Muscle of back (tissue), 11 donors: Measurements from ENCODE around the gene TBC1D16. TPM values are rescaled to one million over a fixed set of nuclear protein-coding genes. Genes with fewer than 3 reads are reported as not detected.
A peak's percentile ranks its signal among the peaks of the same experiment; 100 is the strongest.
"Not testable (repeated sequence)": the region's sequence is repeated elsewhere in the genome, so short reads cannot be mapped to it uniquely, and the experiment has no call there.

Experiments used
- DNase-seq, 3 donors: peaks; one replicate each; pipeline versions ENCODE4 v3.0.0 to v3.0.0-alpha.2; 2013
- polyA plus RNA-seq, 10 donors: library from polyadenylated mRNA; unstranded; fragments of 120-200 nt; gene quantifications; one replicate each; pipeline ENCODE4 v1.2.1, GENCODE V29; 2013; ENCODE audit not compliant: insufficient read length in 10 of 10

TBC1D16 gene
- polyA plus RNA-seq, 10 donors: 25.0 to 38.9 (median 29.8) TPM

DNA sequence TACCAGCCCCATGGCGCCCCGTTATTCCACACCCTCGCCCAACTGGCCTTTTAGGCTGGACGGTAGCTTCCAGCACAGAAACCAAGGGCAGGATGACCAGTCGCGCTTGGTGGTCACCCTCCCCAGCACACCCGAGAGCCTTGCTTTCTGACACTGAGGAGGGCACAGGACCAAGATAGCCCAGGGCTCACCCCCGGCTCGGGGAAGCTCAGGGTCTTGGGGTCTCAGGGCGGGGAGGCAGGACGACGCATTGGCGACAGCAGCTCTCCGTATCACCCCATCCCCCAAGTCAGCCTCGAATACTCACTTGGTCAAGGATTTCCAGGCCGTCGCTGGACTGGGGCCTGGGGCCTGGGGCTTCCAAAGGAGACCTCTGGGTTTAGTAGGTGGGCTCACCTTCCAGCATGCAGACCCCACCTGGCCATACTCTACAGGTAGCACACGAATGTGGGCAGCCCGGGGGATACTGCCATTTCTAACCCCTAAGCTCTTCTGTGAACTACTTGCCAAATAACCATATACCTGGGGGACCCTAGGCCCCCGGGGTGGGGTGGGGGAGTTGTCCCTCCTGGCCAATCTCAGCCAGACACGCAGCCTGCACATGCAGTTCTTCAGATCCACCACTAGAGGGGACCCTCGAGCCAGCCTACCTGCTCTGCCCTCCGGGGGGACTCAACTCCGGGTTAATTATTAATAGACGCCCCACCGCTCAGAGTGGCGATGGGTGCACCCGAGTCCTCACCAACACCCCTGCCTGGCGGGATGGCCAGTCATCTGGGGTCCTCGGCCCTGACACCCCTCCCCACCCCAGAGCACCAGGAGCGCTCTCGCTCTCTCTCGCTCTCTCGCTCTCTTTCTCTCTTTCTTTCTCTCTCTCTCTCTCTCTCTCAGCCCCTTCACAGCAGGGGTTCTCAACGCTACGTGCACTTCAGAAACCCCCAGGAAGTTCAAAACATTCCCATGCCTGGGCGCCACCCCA lies 30.0 kb downstream of the TBC1D16 start:
- DNase-seq: peak in 1 of 3 donors; percentile 58

DNA sequence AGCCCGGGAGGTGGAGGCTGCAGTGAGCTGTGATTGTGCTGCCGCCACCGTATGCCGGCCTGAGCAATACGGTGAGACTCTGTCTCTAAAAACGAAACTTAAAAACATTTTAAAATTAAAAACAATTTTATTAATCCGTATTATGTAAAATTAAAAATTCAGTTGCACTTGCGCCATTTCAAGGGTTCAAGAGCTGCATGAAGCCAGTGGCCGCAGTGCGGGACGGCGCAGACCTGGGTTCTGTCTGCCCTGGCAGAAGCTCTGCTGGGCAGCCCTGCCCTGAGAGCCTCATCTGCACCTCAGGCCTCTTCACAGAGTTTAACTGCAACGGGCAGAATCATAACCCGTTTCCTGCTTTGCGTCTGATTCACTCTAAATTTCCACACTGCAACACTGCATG lies 31.7 kb downstream of the TBC1D16 start:
- DNase-seq: no peak

DNA sequence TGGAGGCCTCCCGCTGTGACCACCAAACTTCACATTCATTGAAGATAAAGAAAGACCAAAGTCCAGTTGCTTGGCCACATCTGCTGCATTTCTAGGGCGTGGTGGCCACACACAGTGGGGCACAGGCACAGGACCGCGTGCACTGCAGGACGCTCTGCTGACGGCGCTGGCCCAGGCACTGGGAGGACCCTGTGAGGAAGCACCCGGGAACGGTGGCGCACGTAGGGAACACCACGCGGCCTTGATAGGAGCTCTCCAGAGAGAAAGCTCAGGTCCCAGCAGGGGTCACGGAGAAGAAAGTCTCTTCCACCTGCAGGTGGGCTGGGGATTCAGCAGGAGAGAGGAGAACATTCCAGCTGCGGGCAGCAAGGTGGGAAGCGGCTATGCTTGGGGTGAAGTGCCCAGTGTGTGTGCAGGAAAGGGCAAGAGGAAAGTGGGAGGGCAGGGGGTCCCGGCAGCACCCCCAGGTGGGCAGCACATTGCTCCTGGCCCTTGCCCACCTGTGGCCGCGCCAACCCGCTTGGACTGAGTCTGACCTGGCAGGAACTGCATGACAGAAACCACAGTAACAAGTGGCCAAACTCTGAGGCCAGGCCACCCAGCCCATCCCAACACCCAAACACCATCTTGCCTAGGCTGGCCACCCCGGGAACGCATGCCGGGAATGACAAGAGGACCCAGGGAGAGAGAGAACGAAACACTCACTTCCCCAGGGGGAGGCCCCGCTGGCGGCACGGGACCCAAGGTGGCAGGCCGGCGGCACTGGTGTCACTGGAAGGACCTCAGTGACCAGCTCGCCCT lies 32.8 kb downstream of the TBC1D16 start:
- DNase-seq: no peak

DNA sequence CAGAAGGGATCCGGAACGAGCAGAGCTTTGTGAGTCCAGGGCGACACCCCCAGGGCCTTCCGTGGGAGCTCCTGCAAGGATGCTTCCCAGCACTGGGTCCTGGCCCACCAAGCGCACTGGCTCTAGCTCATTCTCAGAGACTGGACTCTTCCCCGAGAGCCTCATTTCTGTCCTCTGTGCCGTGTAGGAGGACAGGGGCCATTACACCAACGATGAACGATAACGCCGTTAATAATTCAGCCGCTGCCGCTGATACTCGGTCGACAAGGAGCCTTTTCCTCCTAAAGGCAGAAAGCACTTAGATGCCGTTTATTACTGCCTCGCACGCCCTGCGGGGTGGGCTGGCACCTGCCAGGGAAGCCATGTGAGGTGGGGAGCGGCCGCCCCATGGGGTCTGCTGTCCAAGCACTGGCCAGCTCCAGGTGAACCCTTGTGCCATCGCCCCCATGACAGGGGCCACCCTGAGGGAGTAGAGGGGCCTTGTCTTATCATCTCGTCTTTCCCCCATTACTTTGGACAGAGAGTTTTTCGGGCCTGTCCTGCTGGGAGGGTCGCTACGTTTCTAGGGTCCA lies 33.5 kb downstream of the TBC1D16 start:
- DNase-seq: no peak

DNA sequence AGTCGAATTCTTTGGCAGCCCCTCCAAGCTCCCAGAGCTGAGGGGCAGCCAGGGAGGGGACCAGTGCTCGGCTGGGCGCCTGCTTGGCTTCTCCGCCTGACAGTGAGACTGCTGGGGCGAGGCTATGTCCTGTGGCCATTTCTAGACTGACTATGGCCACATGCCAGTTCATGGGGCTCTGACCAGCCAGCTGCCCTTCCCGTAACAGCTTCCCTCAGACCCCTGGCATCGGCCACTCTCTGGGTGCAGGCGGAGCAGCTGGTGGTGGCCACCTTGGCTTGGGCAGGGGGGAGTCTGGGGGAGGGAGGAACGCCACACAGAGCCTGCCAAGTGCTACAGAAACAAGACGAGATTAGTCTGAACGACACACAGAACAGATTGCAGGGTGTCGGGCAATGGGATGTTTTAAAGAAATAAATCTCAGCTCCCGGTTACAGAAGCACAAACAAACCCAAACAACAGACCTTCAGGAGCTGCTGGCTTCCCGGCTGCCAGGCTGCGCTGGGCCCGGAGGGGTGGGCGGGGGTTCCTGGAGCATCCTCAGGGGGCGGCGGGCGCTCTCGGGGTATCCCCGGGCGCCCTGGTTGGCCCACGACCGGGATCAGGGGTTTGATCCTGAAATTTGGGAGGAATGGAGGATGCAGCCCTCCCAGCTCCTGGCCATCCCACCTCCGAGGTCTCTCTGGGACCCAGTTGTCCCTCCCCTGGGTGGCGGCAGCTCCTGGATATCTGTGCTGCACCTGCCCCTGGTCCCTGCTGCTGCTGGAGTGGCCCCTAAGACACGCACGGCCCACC lies 34.5 kb downstream of the TBC1D16 start:
- DNase-seq: peak in 2 of 3 donors; percentile 56 to 72

DNA sequence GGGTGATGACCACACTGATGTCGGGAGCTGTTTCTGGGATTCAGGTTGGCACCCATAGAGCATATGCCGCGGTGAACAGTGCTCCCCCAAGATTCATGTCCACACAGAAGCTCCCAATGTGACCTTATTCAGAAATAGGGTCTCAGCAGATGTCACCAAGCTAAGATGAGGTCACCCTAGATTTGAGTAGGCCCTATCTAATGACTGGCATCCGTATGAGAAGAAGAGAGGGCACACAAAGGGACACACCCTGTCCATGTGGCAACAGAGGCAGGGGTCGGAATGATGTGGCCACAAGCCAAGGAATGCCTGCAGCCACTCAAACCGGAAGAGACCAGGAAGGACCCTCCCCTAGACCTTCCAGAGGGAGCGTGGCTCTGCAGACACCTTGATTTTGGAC lies 35.5 kb downstream of the TBC1D16 start:
- no peak for DNase-seq

DNA sequence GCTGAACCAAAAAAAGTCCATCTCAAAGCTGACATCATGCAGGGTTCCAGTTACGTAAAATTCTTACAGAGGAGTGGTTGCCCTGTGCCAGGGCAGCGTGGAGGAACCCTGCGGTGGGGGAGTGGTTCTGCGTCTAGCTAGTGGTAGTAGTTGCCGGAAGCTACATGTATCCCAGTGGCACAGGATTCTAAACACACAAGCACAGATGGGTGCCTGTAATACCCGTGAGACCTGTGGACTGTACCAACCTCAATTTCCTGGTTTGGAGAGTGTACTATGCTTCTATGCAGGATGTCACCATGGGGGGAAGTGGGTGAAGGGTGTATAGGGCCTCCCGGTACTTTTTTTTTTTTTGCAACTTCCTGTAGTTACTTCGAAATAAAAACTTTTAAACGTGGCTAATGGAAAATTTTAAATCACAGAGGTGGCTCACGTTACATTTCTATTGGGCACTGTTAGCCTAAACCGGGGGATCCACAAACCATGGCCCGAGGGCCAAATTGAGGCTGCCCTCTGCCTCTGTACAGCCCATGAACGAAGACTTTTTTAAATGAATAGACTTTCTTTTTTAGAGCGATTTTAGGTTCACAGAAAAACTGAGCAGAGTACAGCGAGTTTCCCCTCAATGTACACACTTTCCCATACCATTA lies 38.5 kb downstream of the TBC1D16 start:
- DNase-seq: no peak

DNA sequence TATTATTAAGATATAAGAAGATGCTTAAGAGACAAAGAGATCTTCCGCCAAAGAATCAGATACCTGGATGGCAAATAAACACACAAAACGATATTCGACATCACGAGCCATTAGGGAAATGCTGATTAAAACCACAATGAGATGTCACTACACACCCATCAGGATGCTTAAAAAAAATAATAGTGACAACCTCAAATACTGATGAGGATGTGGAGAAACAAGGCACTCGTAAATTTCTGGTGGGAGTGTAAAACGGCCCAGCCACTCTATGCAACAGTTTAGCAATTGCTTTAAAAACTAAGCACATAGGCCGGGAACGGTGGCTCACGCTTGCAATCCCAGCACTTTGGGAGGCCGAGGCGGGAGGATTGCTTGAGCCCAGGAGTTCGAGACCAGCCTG lies 39.4 kb downstream of the TBC1D16 start:
- no peak for DNase-seq

DNA sequence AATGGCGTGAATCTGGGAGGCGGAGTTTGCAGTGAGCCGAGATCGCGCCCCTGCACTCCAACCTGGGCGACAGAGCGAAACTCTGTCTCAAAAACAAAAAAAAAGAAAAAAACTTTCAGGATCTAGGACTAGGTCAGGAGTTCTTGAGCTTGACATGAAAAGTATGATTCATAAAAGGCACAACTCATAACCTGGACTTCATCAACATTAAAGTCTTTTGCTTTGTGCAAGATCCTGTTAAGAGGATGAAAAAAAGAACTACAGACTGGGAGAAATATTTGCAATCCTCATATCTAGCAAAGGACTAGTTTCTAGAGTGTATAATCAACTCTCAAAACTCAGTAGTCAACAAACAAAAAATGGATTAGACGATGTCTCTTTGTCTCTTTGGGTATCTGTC lies 40.0 kb downstream of the TBC1D16 start:
- DNase-seq: no peak

DNA sequence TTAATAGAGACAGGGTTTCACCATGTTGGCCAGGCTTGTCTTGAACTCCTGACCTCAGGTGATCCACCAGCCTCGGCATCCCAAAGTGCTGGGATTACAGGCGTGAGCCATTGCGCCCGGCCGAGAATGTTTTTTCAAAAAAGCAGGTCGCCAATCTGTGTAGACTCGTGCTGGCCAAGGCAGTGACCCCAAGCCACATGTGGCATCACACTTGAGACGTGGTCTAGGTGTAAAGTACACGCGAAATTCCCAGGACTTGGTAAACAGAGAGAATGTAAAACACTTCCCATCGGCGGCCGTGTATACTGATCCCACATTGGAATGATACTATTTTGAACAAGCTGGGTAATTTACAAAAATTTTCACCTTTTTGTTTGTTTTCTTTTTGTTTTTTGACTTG lies 41.1 kb downstream of the TBC1D16 start:
- no peak for DNase-seq

DNA sequence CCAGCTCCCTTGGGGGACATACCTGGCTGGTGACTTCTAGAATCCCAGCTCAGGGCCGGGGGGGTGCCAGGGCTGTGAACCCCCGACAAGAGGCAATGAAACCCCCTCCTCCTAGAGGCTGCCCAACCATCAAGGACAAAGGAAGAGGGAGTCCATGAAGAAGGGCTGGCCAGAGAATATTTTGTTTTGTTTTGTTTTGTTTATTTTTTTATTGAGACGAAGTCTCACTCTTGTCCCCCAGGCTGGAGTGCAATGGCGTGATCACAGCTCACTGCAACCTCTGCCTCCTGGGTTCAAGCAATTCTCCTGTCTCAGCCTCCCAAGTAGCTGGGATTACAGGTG lies 41.5 kb downstream of the TBC1D16 start:
- not testable (repeated sequence) for DNase-seq

DNA sequence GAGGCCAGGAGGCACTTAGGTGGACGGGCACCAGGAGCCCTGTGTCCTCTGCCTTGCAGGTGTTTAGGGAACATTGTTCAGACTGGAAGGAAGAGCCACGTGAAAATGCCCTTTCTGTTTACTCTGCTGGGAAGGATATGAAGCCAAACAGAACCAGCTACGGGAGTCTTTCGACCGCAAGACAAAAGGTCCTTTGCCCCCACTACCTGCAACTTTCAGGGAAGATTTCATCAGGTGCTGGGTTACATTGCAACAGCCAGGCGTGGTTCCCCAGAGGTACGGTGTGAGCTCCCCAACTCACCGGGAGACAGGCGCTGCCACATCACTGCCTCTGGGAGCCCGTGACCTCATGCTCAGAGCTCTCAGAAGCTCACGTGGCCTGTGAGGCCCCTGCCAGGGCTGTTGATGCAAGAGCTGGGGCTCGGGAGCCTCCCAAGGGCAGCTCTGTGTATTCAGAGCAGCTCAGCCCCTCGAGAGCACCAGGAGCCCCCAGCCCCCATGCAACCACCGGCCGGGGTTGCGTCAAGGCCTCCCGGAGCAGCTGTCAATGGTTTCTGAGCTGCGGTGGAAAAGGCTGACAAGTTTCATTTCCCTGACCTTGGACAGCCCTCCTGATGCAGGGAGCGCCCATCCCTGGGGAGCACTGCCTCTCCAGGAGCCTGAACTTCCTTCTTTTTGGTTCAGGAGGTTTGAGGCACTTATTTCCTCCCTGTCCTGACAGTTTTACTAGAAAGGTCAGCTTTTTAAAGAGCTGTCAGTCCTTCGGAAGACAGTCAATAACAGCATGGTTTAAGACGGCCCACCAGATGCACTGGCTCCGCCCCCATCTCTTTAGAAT lies 42.1 kb downstream of the TBC1D16 start:
- DNase-seq: peak; percentile 55 to 89 (median 78)

DNA sequence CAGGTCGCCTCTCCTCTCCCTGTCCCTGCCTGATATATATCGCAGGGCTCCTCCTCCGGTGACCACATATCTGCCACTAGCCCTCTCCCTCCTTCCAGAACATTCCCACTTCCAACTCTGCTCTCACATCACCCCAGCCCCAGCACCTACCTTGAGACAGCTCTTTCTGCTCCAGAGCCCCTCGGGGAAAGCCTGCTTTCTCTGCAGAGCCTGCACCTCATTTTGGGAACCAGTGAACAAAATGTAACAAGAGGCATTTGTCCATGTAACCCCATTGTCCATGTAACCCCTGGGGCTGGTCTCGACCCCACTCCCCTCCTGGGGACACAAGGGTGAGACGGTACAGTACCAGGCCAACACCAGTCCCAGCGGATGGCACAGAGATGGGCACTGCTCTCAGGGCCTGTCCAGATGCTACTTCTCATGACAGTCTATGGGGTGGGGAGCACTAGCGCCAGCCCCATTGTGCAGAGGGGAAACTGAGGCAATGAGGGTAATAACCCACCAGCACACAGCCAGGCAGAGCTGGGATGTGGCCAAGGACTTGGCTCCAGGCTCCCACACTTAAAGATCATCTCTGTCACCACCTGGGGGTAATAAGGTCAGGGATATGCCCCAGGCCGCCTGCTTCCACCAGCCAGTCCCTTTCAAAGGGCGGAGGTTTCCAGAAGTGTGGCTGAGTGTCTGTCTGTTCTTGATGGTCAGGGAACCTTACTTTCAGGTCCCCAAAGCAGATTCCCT lies 42.9 kb downstream of the TBC1D16 start:
- no peak for DNase-seq

DNA sequence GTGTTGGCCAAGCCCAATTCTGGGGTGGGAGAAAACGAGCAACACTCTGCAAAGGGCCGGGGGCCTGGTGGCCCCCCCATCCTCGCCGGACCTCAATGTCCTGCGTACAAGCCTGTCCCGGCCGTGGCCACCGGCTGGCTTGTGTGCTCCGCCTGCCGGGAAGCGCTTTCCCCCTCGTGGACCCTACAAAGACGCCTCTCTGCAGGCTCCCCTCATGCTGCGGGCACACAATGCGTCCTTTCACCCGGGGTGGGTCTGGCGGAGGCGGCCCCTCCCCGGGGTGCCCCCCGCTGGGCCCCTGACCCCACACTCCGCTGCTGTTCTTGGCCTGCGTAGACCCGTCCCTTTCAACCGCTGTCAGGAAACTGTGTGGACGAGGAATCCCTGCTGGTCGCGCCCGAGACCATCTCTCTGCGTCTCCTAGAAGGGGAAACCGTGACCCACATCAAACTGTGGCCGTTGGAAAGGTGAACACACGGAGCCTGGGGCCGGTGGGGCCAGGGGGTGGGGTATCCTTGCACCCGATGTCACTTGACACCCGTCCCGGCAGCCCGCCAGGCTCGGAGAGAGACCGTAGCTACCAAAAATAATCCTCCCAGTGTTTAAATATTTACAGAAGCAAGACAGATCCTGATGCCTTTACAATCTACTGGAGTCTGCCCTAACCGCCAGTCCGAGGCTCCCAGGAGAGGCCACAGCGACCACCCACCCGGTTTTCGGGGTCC lies 43.6 kb downstream of the TBC1D16 start:
- peak in 1 of 3 donors; percentile 74 for DNase-seq

DNA sequence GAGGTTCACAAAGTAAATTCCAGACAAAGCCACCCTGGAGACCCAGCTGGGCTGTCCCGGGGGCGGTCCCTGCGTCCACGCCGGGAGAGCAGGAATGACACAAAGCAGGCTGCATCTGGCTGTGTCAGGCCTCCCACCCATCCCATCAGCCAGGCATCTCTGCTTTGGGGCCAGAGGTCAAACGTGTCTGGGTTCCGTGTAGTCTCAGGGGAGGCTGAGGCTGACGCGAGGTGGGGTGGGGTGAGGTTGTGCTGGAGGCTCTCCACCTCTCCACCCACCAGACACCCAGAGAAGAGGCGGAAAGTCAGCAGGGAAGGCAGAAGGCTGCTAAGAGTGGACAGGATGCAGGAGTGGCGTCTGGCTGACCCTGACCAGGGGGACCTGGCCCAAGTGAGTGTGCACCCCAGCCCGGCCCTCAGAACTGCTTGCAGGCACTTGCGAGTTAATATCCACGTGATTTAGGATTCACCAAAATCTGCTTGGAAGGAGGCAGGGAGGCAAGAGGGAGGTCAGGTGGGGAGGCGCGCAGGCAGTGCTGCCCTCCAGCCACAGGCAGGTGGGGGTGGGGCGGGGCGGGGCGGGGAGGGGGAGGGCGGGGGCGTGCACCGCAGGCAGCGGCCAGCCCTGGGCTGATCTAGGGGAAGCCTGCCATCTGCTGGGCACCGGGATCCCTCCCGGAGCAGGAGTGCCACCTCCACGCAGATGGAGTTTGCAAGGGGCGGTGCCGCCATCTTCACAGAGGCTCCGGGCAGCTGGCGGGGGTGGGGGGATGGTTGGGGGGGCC lies 44.3 kb downstream of the TBC1D16 start:
- DNase-seq: peak; percentile 75 to 82 (median 75)

DNA sequence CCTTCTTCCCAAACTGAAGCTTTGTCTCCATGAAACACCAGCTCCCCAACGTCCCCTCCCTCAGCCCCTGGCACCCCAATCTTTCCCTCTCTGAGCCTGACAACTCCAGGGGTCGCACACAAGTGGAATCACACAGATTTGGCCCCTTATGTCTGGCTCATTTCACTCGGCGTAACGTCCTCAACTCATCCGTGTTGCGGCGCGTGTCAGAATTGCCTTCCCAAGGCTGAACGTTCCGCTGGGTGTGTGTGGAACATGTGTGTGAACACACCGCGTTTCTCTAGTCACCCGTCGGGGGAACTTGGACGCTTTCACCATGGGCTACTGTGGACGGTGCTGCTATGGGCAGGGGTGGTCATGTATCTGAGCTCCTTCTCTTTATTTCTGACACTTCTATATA lies 45.0 kb downstream of the TBC1D16 start:
- DNase-seq: no peak

DNA sequence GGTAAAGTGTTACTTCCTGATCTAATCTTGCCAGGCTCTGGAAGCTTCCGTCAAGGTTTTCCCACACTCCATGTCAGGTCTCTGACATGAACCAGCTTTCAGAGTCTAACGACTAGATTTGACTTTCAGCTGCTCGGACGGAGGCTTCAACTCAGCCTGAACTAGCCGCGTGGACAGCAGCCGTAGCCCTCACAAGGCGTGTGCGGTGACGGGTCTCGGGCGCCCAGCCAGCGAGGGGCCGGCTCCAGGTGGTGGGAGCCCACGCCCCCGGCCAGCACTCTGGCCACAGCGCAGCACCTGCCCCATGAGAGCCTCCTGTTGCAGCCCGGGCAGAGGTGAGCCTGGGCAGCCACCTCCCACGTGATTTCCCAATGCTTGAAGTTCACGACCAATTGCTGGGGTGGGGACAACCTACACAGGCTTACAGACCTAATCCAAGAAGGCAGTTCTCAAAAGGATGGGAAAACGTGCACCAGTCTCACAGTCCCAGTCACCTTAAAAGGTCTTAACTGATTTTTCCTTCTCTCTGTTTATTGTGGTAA lies 45.5 kb downstream of the TBC1D16 start:
- DNase-seq: no peak
